Prostate gland (tissue), 2 donors: ENCODE data around the gene TRAK1. TPM values are rescaled to one million over a fixed set of nuclear protein-coding genes. Genes with fewer than 3 reads are reported as not detected.

Experiments used
- DNase-seq: peaks from one replicate; pipeline ENCODE4 v3.0.0-alpha.2; 2019; ENCODE audit warnings: low spot score
- H3K27ac ChIP-seq, 2 donors: fragments of 200-600 bp; sonication (generic); 2 replicates each; pipeline ENCODE4 v1.5.1; 2017 to 2019
- H3K27me3 ChIP-seq: fragments of 200-600 bp; sonication (generic); replicated peaks from 2 replicates; pipeline ENCODE4 v1.5.1; 2019; ENCODE audit not compliant: insufficient read depth
- H3K36me3 ChIP-seq, 2 donors: fragments of 200-600 bp; sonication (generic); 1 replicate in 1 of 2; 2 replicates in 1 of 2; pipeline versions ENCODE4 v1.5.1 to v1.8.1; 2017 to 2019
- H3K4me1 ChIP-seq: fragments of 200-600 bp; sonication (generic); replicated peaks from 2 replicates; pipeline ENCODE4 v1.5.1; 2019
- H3K4me3 ChIP-seq, 2 donors: fragments of 200-600 bp; sonication (generic); 2 replicates each; pipeline ENCODE4 v1.5.1; 2017 to 2019
- H3K9me3 ChIP-seq: fragments of 200-600 bp; sonication (generic); 2 replicates; pipeline ENCODE4 v1.5.1; 2017
- POLR2A ChIP-seq: fragments of 450-650 bp; IDR thresholded peaks from one replicate; pipeline ENCODE4 v1.6.1; 2016; ENCODE audit warnings: antibody characterized with exemption, mild to moderate bottlenecking
- POLR2AphosphoS5 ChIP-seq: sonication (generic); formaldehyde crosslinking; IDR thresholded peaks from one replicate; pipeline ENCODE4 v1.6.1; 2017; ENCODE audit warnings: antibody characterized with exemption
- WGBS: methylation state at CpG from one replicate; pipeline ENCODE4 v1.1.5; 2018; 5-methylcytosine and 5-hydroxymethylcytosine counted together
- intact Hi-C: fragments of 100-400 bp; cut with DNase I; formaldehyde crosslinking; loops from one replicate; pipeline ENCODE4 v1.14.2; 2022
- total RNA-seq, 2 donors: library from RNA; depleted of rRNA; stranded (reverse); fragments of >200 nt; gene quantifications; one replicate each; pipeline ENCODE4 v1.1.0, GENCODE V29; 2016
- TF ChIP-seq, protein P1 (sequence below), 4 experiments: fragments of 200-600 bp in 2 of 4; fragments of 450-650 bp in 2 of 4; sonication (generic) in 2 of 4; IDR thresholded peaks; 1 replicate in 3 of 4; 2 replicates in 1 of 4; pipeline ENCODE4 v1.5.1; 2016 to 2019; ENCODE audit warnings: antibody characterized with exemption in 4 of 4, mild to moderate bottlenecking in 2 of 4, moderate library complexity in 2 of 4

Gene TRAK1
- total RNA-seq, 2 donors from 2014 or later = 35.6 to 80.3 TPM

DNA sequence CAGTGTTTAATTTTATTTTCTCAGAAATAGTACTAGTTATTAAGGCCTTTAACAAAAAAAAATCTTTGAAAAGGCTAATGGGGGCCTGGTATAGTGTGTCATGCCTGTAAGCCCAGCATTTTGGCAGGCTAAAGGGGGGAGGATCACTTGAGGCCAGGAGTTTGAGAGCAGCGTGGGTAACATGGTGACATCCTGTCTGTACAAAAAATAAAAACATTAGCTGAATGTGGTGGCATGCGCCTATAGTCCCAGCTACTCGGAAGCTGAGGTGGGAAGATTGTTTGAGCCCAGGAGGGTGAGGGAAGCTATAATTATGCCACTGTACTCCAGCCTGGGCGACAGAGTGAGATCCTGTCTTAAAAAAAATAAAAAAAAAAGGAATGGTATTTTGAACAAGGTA is 61.9 kb downstream of the TRAK1 start:
- no peaks in the 10 kb centered on the region for H3K36me3 ChIP-seq
- 80% methylated on average over 4 of the region's 4 CpGs for whole genome bisulfite sequencing
- H3K27me3 ChIP-seq = no peaks in the 10 kb centered on the region
- intact Hi-C loops = no loop called here
- TF ChIP-seq, protein P1, sequence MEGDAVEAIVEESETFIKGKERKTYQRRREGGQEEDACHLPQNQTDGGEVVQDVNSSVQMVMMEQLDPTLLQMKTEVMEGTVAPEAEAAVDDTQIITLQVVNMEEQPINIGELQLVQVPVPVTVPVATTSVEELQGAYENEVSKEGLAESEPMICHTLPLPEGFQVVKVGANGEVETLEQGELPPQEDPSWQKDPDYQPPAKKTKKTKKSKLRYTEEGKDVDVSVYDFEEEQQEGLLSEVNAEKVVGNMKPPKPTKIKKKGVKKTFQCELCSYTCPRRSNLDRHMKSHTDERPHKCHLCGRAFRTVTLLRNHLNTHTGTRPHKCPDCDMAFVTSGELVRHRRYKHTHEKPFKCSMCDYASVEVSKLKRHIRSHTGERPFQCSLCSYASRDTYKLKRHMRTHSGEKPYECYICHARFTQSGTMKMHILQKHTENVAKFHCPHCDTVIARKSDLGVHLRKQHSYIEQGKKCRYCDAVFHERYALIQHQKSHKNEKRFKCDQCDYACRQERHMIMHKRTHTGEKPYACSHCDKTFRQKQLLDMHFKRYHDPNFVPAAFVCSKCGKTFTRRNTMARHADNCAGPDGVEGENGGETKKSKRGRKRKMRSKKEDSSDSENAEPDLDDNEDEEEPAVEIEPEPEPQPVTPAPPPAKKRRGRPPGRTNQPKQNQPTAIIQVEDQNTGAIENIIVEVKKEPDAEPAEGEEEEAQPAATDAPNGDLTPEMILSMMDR (IDR thresholded peaks at IDR 0.05) = no peak
- TF ChIP-seq POLR2AphosphoS5 (no peak), POLR2A (no peak)
- peak overlapping the region; percentile 12 to 34 for H3K27ac ChIP-seq
- no peaks in the 10 kb centered on the region for H3K9me3 ChIP-seq
- H3K4me3 ChIP-seq = no peak overlapping the region
- DNase-seq = no peak
- H3K4me1 ChIP-seq = peaks cover 5% of the 10 kb centered on the region

DNA sequence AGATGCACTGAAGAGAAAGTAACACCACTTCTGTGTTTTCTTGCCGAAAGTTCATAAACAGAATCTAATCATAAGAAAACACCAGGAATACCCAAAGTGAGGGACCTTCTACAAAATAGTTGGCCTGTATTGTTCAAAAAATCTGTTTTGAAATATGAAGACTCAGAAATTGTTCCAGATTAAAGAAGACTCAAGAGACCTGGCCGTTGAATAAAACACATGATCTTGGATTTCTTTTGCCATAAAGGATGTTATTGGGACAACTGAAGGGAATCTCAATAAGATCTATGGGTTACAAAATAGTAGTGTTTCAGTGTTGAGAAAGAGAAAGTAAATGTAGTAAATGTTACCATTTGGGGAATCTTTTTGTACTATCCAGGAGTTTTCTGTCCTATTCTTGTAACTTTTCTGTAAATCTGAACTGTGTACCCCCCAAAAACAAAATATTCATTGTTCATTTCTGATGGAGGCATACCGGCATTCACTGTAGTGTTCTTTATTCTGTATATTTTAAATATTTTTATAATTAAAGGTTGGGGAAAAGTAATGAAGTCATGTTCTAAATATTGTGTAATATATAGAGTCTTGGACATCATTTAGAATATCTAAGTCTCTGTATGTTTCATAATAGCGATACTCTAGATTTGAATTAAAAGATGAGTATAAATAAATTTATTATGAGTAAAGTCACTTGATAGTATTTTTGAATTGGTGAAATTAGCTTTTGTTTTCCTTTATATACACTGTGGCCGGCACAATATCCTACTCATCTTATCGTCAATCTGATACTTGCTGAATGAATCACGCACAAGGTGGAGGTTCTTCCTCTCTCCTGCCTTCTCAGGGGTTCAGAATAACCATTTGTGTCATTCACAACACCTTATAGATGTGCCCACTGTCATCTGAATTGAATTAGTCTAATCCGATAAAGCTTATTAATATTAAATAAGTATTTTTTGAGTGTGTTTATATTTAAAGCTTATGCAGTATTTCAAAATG is 66.7 kb downstream of the TRAK1 start:
- TF ChIP-seq, protein P1 (IDR thresholded peaks at IDR 0.05) = no peak
- no peak for TF ChIP-seq POLR2AphosphoS5
- TF ChIP-seq POLR2A = no peak
- H3K4me3 ChIP-seq = no peak overlapping the region
- H3K27ac ChIP-seq = no peak overlapping the region
- 79% methylated on average over 8 of the region's 8 CpGs for WGBS
- H3K27me3 ChIP-seq = no peaks in the 10 kb centered on the region
- H3K36me3 ChIP-seq = no peaks in the 10 kb centered on the region
- intact Hi-C loops = no loop called here
- no peaks in the 10 kb centered on the region for H3K9me3 ChIP-seq
- peaks cover 2% of the 10 kb centered on the region for H3K4me1 ChIP-seq
- no peak for DNase-seq

DNA sequence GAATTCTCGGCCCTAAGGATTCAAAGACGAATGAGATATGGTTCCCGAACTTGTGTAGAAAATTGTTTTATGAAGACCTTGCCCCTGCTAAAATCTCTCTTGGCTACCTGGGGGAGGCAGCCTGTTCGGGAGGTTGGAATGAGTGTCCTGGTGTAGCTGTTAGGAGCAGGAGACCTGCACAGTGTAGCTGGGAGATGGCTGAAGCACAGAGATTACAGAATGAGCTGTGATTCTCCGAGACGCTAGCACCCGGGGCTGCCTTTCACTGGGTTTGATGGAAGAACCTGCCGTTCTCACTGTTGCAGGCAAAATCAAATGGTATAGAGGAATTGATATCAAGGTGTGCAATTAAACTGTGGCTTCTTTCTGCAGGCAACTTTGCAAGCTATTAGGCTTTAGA is 68.0 kb downstream of the TRAK1 start:
- no peak overlapping the region for H3K27ac ChIP-seq
- H3K36me3 ChIP-seq = no peaks in the 10 kb centered on the region
- WGBS = 76% methylated on average over 8 of the region's 8 CpGs
- H3K4me3 ChIP-seq = no peak overlapping the region
- peaks cover 4% of the 10 kb centered on the region for H3K4me1 ChIP-seq
- no peaks in the 10 kb centered on the region for H3K27me3 ChIP-seq
- intact Hi-C loops = no loop called here
- H3K9me3 ChIP-seq = no peaks in the 10 kb centered on the region
- no peak for DNase-seq
- TF ChIP-seq POLR2AphosphoS5 (no peak), POLR2A (no peak)
- TF ChIP-seq, protein P1 (IDR thresholded peaks at IDR 0.05) = no peak

DNA sequence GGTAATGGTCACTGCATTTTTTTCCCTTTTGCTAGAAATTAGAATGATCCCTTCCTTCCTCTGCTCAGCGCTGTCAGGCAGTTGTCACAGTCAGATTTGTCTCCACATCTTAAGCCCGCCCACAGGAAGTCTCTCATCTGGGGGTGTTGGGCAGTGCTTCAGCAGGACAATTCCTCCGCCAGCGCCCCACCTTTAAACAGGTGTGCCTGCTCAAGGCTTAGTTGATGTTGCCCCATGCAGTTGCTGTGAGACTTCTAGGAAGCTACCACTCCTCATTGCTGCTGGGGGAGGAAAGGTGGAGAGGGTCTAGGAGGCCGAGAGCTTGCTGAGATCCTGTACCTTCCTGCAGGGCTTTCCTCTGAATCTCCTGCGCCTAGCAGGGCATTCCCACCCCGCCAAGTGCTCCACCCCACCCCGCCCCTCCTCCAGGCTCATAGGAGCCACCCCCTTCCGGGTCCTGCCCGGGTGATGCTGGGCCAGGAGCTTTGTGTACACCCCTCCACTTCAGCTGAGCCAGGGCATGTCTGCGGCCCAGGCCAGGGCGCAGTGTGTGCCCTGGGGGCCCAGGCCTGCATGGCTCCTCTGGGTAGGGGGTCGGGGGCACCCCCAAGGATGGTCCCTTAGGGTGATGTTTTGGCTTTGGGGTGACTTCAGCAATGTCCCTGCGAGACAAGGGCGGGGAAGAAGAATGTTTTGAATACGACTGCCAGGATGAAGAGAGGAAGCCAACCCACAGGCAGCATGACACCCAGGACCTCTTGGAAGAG is 68.7 kb downstream of the TRAK1 start:
- DNase-seq = peak; percentile 58
- Histone ChIP-seq H3K4me1 (peaks cover 4% of the 10 kb centered on the region), H3K27ac (peak overlapping the region in 1 of 2 donors; percentile 21), H3K27me3 (no peaks in the 10 kb centered on the region), H3K4me3 (peak overlapping the region; percentile 9 to 12), H3K9me3 (no peaks in the 10 kb centered on the region), H3K36me3 (no peaks in the 10 kb centered on the region)
- TF ChIP-seq POLR2A (no peak), POLR2AphosphoS5 (no peak)
- TF ChIP-seq, protein P1 (IDR thresholded peaks at IDR 0.05) = no peak
- WGBS = 28% methylated on average over 13 of the region's 16 CpGs
- intact Hi-C loops = no loop called here
